Adrenal gland (tissue), 12 donors: ENCODE data around the gene CEP250. TPM values are rescaled to one million over a fixed set of nuclear protein-coding genes. Genes with fewer than 3 reads are reported as not detected.

Experiments used
- DNase-seq, 7 donors: peaks; one replicate each; pipeline ENCODE4 v3.0.0-alpha.2; 2019 to 2020
- H3K27ac ChIP-seq, 5 donors: fragments of 200-600 bp; sonication (generic) in 4 of 5; 1 replicate in 3 of 5; 2 replicates in 2 of 5; pipeline versions ENCODE4 v1.5.1 to v1.8.0; 2016 to 2020; ENCODE audit warnings: mild to moderate bottlenecking in 1 of 5
- H3K27me3 ChIP-seq: fragments of 200-600 bp; 2 replicates; pipeline ENCODE4 v1.8.0; 2021
- H3K36me3 ChIP-seq, 2 donors: fragments of 200-600 bp; replicated peaks in 1 of 2; 1 replicate in 1 of 2; 2 replicates in 1 of 2; pipeline versions ENCODE4 v1.5.1 to v1.8.0; 2018 to 2022
- H3K4me1 ChIP-seq, 2 donors: fragments of 200-600 bp; replicated peaks in 1 of 2; 1 replicate in 1 of 2; 2 replicates in 1 of 2; pipeline versions ENCODE4 v1.5.1 to v1.8.0; 2018 to 2021
- H3K4me3 ChIP-seq, 4 donors: fragments of 200-600 bp; sonication (generic) in 3 of 4; one replicate each; pipeline ENCODE4 v1.5.1; 2016 to 2018
- H3K9me3 ChIP-seq, 3 donors: fragments of 200-600 bp; sonication (generic) in 1 of 3; replicated peaks in 1 of 3; 1 replicate in 2 of 3; 2 replicates in 1 of 3; pipeline versions ENCODE4 v1.5.1 to v1.8.0; 2016 to 2021
- POLR2A ChIP-seq, 2 donors: fragments of 450-650 bp; IDR thresholded peaks; one replicate each; pipeline ENCODE4 v1.6.1; 2017; ENCODE audit warnings: antibody characterized with exemption in 2 of 2, mild to moderate bottlenecking in 2 of 2, moderate library complexity in 1 of 2
- WGBS, 4 donors: extraction: QIAGEN DNeasy Blood & Tissue Kit in 2 of 4; methylation state at CpG; one replicate each; pipeline versions ENCODE4 v1.1.5 to v1.1.7; 2013 to 2017; 5-methylcytosine and 5-hydroxymethylcytosine counted together
- intact Hi-C, 2 donors: fragments of 100-400 bp; cut with DNase I; formaldehyde crosslinking; loops; one replicate each; pipeline versions ENCODE4 v1.14.1 to v1.15.0; 2022 to 2023
- polyA plus RNA-seq, 3 donors: library from polyadenylated mRNA; stranded (reverse); fragments of 200-250 nt in 2 of 3; fragments of 350-450 nt in 1 of 3; fragmentation: Illumina TruSeq in 1 of 3; extraction: RNeasy Lipid Tissue Mini Kit (QIAGEN cat#74804) in 1 of 3; gene quantifications; one replicate each; pipeline ENCODE4 v1.2.3, GENCODE V29; 2013 to 2014
- total RNA-seq, 9 donors: library from RNA; depleted of rRNA in 4 of 9; stranded (reverse); fragments of >200 nt in 4 of 9; fragments of 120-200 nt in 1 of 9; fragmentation: NEBNext Ultra II Directional in 1 of 9; extraction: Animal tissue kit (Norgen Biotek cat#: 25700) in 1 of 9; gene quantifications; one replicate each; pipeline versions ENCODE4 v1.1.0 to v1.2.4, GENCODE V29; 2013 to 2023
- TF ChIP-seq, protein P1 (sequence below), 6 experiments: fragments of 450-650 bp in 4 of 6; fragments of 200-600 bp in 2 of 6; sonication (generic) in 1 of 6; IDR thresholded peaks; 1 replicate in 5 of 6; 2 replicates in 1 of 6; pipeline versions ENCODE4 v1.5.1 to v1.8.0; 2016 to 2021; ENCODE audit warnings: antibody characterized with exemption in 6 of 6, mild to moderate bottlenecking in 2 of 6, moderate library complexity in 1 of 6
- donor health status: healthy with polysubstance abuse.
- donor health status: Bipolar disorder and iron deficiency.
- donor health status: DM: yes; HTN: yes; CAD: no.
- donor health status: DM: no; HTN: no; CAD: no.
- donor health status: DM: no; HTN: no; CAD: no.
- donor health status: DM: yes; HTN: yes; CAD: no.

Gene CEP250
- total and polyA plus RNA-seq, 12 donors: 12.6 to 49.8 (median 26.0) TPM

DNA sequence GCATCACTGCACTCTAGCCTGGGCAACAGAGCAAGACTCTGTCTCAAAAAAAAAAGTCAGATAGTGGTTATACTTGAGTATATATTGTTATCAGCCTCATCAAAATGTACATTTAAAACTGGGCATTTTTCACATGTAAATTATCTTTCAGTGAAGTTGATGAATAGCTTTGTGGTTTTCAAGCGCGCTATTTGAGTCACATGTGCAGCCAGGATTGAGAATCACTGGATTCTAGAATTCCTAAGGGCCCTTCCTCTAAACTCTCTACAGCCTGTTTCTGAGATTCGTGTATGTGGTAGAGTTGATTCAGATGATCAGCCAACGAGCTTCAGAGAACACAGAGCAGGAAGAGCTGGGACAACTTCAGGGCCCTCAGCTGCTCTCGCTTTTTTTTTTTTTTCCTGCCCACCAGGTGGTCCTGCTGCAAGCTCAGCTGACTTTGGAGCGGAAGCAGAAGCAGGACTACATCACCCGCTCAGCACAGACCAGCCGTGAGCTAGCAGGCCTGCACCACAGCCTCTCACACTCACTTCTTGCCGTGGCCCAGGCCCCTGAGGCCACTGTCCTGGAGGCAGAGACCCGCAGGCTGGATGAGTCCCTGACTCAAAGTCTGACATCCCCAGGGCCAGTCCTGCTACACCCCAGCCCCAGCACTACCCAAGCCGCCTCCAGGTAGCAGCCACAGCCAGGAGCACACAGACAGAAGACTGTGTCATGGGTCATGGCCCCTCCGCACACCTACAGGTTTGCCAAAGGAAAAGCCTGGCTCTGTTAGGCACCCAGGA, 55.7 kb downstream of the CEP250 start:
- peaks cover 0 to 3% of the 10 kb centered on the region in 2 donors for H3K4me1 ChIP-seq
- no peaks in the 10 kb centered on the region for H3K27me3 ChIP-seq
- no peak overlapping the region for H3K4me3 ChIP-seq
- peaks cover 0 to 46% of the 10 kb centered on the region in 2 donors for H3K36me3 ChIP-seq
- H3K9me3 ChIP-seq: no peaks in the 10 kb centered on the region
- intact Hi-C loops: no loop called here
- WGBS, 4 donors: 86 to 94% (median 90%) methylated on average over 8 to 11 of the region's 12 CpGs
- DNase-seq: no peak
- no peak for TF ChIP-seq POLR2A (IDR thresholded peaks at IDR 0.05)
- TF ChIP-seq, protein P1, sequence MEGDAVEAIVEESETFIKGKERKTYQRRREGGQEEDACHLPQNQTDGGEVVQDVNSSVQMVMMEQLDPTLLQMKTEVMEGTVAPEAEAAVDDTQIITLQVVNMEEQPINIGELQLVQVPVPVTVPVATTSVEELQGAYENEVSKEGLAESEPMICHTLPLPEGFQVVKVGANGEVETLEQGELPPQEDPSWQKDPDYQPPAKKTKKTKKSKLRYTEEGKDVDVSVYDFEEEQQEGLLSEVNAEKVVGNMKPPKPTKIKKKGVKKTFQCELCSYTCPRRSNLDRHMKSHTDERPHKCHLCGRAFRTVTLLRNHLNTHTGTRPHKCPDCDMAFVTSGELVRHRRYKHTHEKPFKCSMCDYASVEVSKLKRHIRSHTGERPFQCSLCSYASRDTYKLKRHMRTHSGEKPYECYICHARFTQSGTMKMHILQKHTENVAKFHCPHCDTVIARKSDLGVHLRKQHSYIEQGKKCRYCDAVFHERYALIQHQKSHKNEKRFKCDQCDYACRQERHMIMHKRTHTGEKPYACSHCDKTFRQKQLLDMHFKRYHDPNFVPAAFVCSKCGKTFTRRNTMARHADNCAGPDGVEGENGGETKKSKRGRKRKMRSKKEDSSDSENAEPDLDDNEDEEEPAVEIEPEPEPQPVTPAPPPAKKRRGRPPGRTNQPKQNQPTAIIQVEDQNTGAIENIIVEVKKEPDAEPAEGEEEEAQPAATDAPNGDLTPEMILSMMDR (IDR thresholded peaks at IDR 0.05): no peak
- H3K27ac ChIP-seq: no peak overlapping the region

DNA sequence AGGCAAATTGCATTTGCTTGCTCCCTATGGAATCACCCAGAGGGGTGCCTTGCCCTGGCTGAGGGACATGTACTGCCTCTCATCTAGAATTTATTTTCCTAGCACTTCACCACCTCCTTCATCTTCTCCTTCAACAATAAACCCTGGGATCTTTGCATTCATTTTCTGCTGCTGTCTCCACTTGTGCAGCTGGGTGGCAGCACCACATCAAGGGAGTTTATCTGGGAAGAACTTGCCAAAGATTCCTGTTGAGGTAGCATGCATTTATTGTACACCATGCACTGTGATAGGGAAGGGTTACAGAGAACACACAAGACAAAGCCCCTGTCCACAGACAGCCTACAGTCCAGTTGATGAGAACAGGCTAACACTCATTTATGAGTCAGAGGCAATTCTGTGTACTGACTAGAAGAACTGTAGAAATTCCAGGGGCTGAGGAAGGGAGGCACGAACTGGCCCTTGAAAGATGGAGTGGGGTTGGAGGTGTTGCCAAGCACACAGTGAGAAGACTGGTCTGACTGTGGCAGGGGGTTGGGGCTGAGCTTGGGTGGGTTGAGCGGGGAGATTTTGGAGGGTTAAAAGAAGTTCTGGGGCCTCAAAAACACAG, 56.5 kb downstream of the CEP250 start:
- WGBS, 4 donors: 73 to 83% (median 80%) methylated on average over 2 of the region's 2 CpGs
- H3K9me3 ChIP-seq: no peaks in the 10 kb centered on the region
- H3K4me1 ChIP-seq: peaks cover 0 to 8% of the 10 kb centered on the region in 2 donors
- no peak for TF ChIP-seq POLR2A (IDR thresholded peaks at IDR 0.05)
- TF ChIP-seq, protein P1 (IDR thresholded peaks at IDR 0.05): peak in 5 of 6 experiments; percentile 51 to 67 (median 63)
- no peak overlapping the region for H3K4me3 ChIP-seq
- DNase-seq: peak in 2 of 7 donors; percentile 24 to 43
- no peaks in the 10 kb centered on the region for H3K27me3 ChIP-seq
- intact Hi-C loops: no loop called here
- peaks cover 0 to 46% of the 10 kb centered on the region in 2 donors for H3K36me3 ChIP-seq
- peak overlapping the region in 1 of 5 donors; percentile 29 for H3K27ac ChIP-seq

DNA sequence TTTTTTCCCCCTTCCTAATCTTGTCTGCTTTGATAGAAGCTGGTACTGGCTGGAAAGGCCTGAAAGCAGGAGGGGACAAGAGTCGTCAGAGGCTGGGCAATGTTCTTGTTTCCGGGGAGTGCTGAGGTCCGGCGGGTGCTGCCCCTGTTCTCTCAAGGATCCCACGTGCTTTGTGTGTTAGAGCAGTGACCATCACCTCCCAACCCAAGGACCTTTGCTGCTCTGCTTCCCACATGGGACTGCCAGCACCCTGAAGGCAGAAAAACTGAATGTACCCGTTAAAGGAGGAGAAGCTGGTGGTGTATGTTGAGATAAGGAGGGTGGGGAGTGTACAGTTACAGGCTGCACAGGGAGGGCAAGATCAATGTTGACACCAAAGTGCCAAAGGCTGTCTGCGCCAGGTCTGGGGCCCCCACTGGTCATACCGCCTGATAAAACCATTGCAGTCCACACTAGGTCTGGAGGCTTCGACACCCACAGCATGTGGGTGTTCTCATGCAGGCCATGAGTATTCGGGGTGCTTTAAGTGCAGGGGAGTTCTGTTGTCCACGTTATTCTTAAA, 59.1 kb downstream of the CEP250 start:
- intact Hi-C loops: no loop called here
- peaks cover 0 to 28% of the 10 kb centered on the region in 2 donors for H3K36me3 ChIP-seq

DNA sequence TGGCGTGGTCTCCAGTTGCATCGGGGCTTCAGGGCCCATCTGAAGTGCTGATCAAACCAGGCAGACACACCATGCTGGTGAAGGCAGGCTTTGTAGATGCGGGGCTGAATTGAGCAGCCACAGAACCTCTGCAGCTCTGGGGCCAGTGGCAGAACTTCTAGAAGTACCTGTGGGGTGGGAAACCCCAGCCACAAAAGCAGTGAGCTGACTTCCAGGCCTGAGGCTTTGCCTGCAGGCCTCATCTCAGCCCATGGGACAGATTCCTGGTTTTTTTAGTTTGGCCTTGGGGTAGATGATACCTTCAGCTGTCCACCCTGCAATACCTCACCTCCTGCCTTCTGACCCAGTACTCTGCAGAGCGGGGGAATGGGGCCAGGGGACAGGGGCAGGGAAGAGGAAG, 59.9 kb downstream of the CEP250 start:
- Histone ChIP-seq H3K4me1 (peaks cover 0 to 8% of the 10 kb centered on the region in 2 donors), H3K4me3 (no peak overlapping the region), H3K36me3 (peaks cover 0 to 19% of the 10 kb centered on the region in 2 donors), H3K9me3 (no peaks in the 10 kb centered on the region), H3K27ac (no peak overlapping the region), H3K27me3 (no peaks in the 10 kb centered on the region)
- TF ChIP-seq, protein P1 (IDR thresholded peaks at IDR 0.05): no peak
- TF ChIP-seq POLR2A (IDR thresholded peaks at IDR 0.05): no peak
- no peak for DNase-seq
- WGBS, 4 donors: 91 to 100% (median 95%) methylated on average over 1 to 4 of the region's 4 CpGs
- intact Hi-C loops: no loop called here

More for the DNA sequence above, 59.1 kb downstream of the CEP250 start:
- H3K27ac ChIP-seq: no peak overlapping the region
- no peaks in the 10 kb centered on the region for H3K9me3 ChIP-seq
- no peak overlapping the region for H3K4me3 ChIP-seq
- no peak for DNase-seq
- WGBS, 4 donors: 85 to 92% (median 91%) methylated on average over 11 of the region's 11 CpGs
- peaks cover 0 to 8% of the 10 kb centered on the region in 2 donors for H3K4me1 ChIP-seq
- no peaks in the 10 kb centered on the region for H3K27me3 ChIP-seq
- no peak for TF ChIP-seq POLR2A (IDR thresholded peaks at IDR 0.05)
- TF ChIP-seq, protein P1 (IDR thresholded peaks at IDR 0.05): no peak
